Vagina (tissue), 2 donors: Measurements from ENCODE around the gene SAYSD1. TPM values are rescaled to one million over a fixed set of nuclear protein-coding genes. Genes with fewer than 3 reads are reported as not detected.

Experiments used
- DNase-seq, 2 donors: peaks; one replicate each; pipeline ENCODE4 v3.0.0-alpha.2; 2017; ENCODE audit errors: extremely low spot score in 2 of 2
- H3K27ac ChIP-seq: fragments of 200-600 bp; sonication (generic); one replicate; pipeline ENCODE4 v1.5.1; 2019
- H3K27me3 ChIP-seq: fragments of 200-600 bp; sonication (generic); one replicate; pipeline ENCODE4 v1.5.1; 2019
- H3K36me3 ChIP-seq, 2 donors: fragments of 200-600 bp; sonication (generic); one replicate each; pipeline ENCODE4 v1.5.1; 2017 to 2019
- H3K4me1 ChIP-seq: fragments of 200-600 bp; sonication (generic); one replicate; pipeline ENCODE4 v1.5.1; 2019
- H3K4me3 ChIP-seq, 2 donors: fragments of 200-600 bp; sonication (generic); 1 replicate in 1 of 2; 2 replicates in 1 of 2; pipeline ENCODE4 v1.5.1; 2016 to 2019
- H3K9me3 ChIP-seq: fragments of 200-600 bp; sonication (generic); one replicate; pipeline ENCODE4 v1.5.1; 2019
- POLR2A ChIP-seq, 2 donors: fragments of 450-650 bp; IDR thresholded peaks; one replicate each; pipeline ENCODE4 v1.6.1; 2017; ENCODE audit warnings: antibody characterized with exemption in 2 of 2, mild to moderate bottlenecking in 2 of 2, moderate library complexity in 2 of 2
- POLR2AphosphoS5 ChIP-seq, 2 donors: sonication (generic); formaldehyde crosslinking; IDR thresholded peaks; one replicate each; pipeline ENCODE4 v1.9.0; 2017; ENCODE audit warnings: antibody characterized with exemption in 2 of 2, mild to moderate bottlenecking in 2 of 2, low read depth in 1 of 2; ENCODE audit not compliant: insufficient read depth in 1 of 2
- intact Hi-C: fragments of 100-400 bp; cut with DNase I; formaldehyde crosslinking; loops from one replicate; pipeline ENCODE4 v1.15.1; 2023
- total RNA-seq: library from RNA; depleted of rRNA; stranded (reverse); fragments of >200 nt; gene quantifications from one replicate; pipeline ENCODE4 v1.2.3, GENCODE V29; 2016
- TF ChIP-seq, protein P1 (sequence below), 3 experiments: fragments of 450-650 bp in 2 of 3; fragments of 200-600 bp in 1 of 3; sonication (generic) in 1 of 3; IDR thresholded peaks; one replicate each; pipeline ENCODE4 v1.5.1; 2017 to 2019; ENCODE audit warnings: antibody characterized with exemption in 3 of 3, mild to moderate bottlenecking in 2 of 3, moderate library complexity in 2 of 3

SAYSD1 gene
- total RNA-seq, 1 donor from 2014 or later: 10.6 TPM

DNA sequence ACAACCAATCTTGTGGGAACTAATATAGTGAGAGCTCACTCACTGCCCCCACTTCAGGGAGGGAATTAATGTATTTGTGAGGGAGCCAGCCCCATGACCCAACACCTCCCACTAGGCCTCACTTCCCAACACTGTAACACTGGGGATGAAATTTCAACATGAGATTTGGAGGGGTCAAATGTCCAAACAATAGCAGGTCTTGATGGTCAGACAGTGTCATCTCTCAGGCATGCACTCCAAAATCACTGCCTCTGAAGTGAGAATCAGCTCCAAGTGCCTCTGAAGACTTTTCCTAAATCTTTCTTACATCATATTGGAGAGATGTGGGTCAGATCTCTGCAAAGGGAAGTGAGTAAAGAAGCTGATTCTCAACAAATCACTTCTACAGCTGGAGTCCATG, 13.8 kb upstream of the SAYSD1 start:
- intact Hi-C loops: no loop called here
- TF ChIP-seq, protein P1, sequence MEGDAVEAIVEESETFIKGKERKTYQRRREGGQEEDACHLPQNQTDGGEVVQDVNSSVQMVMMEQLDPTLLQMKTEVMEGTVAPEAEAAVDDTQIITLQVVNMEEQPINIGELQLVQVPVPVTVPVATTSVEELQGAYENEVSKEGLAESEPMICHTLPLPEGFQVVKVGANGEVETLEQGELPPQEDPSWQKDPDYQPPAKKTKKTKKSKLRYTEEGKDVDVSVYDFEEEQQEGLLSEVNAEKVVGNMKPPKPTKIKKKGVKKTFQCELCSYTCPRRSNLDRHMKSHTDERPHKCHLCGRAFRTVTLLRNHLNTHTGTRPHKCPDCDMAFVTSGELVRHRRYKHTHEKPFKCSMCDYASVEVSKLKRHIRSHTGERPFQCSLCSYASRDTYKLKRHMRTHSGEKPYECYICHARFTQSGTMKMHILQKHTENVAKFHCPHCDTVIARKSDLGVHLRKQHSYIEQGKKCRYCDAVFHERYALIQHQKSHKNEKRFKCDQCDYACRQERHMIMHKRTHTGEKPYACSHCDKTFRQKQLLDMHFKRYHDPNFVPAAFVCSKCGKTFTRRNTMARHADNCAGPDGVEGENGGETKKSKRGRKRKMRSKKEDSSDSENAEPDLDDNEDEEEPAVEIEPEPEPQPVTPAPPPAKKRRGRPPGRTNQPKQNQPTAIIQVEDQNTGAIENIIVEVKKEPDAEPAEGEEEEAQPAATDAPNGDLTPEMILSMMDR (IDR thresholded peaks at IDR 0.05): no peak
- no peak for TF ChIP-seq POLR2AphosphoS5 (IDR thresholded peaks at IDR 0.05; ENCODE audit: insufficient read depth in 1 of 2, low read depth in 1 of 2)
- no peak for TF ChIP-seq POLR2A (IDR thresholded peaks at IDR 0.05)
- DNase-seq: no peak

DNA sequence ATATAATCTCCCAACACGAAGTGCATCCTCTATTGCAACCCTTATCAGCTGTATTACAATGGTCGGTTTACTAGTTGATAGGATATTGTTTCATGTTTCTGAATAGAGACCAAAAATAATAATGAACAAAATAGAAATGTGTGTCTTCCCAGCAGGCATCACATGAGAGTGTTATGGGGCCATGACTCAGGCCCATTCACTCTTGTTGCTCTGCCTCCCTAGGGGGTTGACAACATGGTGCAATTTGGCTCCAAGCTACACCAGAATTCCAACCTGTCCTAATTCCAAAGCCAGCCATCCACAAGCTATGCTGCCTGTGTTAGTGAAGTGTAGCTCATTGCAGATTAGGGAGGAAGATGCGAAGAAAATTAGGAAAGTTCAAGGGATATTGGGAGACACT, 13.1 kb upstream of the SAYSD1 start:
- no peak for DNase-seq
- Histone ChIP-seq H3K9me3 (no peaks in the 10 kb centered on the region), H3K36me3 (no peaks in the 10 kb centered on the region), H3K4me1 (no peaks in the 10 kb centered on the region), H3K4me3 (no peak overlapping the region), H3K27ac (no peak overlapping the region), H3K27me3 (no peaks in the 10 kb centered on the region)
- TF ChIP-seq, protein P1 (IDR thresholded peaks at IDR 0.05): no peak
- TF ChIP-seq POLR2AphosphoS5 (IDR thresholded peaks at IDR 0.05; ENCODE audit: insufficient read depth in 1 of 2, low read depth in 1 of 2): no peak
- TF ChIP-seq POLR2A (IDR thresholded peaks at IDR 0.05): no peak
- intact Hi-C loops: no loop called here

More for the DNA sequence above, 13.8 kb upstream of the SAYSD1 start:
- Histone ChIP-seq H3K27ac (no peak overlapping the region), H3K9me3 (no peaks in the 10 kb centered on the region), H3K4me3 (no peak overlapping the region), H3K4me1 (no peaks in the 10 kb centered on the region), H3K36me3 (no peaks in the 10 kb centered on the region), H3K27me3 (no peaks in the 10 kb centered on the region)

DNA sequence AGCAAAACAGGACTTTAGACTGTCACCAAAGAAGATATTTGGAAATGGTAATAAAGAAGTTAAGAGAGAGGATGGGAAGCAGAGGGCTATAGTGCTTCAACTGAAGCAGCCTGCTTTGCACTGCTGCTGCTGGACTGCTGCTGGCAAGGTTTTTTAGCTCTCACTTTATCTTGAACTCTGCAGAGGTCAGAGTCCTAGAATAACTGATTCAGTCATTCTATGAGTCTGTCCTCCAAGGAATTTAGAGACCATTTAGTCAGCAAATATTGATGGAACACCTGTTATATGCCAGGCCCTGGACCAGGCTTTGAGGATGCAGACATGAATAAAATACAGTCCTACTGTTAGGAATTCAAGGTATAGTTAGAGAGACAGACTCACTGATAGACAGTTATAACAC, 9.1 kb upstream of the SAYSD1 start:
- intact Hi-C loops: no loop called here
- Histone ChIP-seq H3K4me3 (no peak overlapping the region), H3K4me1 (no peaks in the 10 kb centered on the region), H3K9me3 (no peaks in the 10 kb centered on the region), H3K27ac (no peak overlapping the region), H3K36me3 (no peaks in the 10 kb centered on the region), H3K27me3 (no peaks in the 10 kb centered on the region)
- TF ChIP-seq POLR2AphosphoS5 (IDR thresholded peaks at IDR 0.05; ENCODE audit: insufficient read depth in 1 of 2, low read depth in 1 of 2) (no peak), POLR2A (IDR thresholded peaks at IDR 0.05) (no peak)
- TF ChIP-seq, protein P1 (IDR thresholded peaks at IDR 0.05): no peak
- DNase-seq: no peak

DNA sequence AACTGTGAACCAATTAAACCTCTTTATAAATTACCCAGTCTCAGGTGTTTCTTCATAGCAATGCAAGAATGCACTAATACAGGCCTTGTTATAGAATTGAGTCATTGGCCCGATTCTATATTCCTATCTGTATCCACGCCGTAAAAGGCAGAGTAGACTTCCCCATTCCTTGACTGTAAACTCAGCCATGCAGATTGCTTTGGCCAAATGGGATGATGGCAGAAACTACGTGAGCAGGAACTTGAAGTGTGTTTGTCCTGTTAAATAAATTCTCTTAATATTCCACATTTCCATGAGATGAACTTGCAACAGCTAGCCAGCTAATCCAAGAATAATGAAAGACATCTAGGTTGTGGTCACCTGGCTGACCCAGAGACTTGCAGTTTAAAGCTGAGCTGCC, 3.9 kb upstream of the SAYSD1 start:
- intact Hi-C loops: no loop called here
- Histone ChIP-seq H3K27ac (no peak overlapping the region), H3K4me1 (peaks cover 11% of the 10 kb centered on the region), H3K36me3 (no peaks in the 10 kb centered on the region), H3K4me3 (no peak overlapping the region), H3K9me3 (no peaks in the 10 kb centered on the region), H3K27me3 (no peaks in the 10 kb centered on the region)
- TF ChIP-seq POLR2AphosphoS5 (IDR thresholded peaks at IDR 0.05; ENCODE audit: insufficient read depth in 1 of 2, low read depth in 1 of 2) (no peak), POLR2A (IDR thresholded peaks at IDR 0.05) (no peak)
- TF ChIP-seq, protein P1 (IDR thresholded peaks at IDR 0.05): no peak
- no peak for DNase-seq

DNA sequence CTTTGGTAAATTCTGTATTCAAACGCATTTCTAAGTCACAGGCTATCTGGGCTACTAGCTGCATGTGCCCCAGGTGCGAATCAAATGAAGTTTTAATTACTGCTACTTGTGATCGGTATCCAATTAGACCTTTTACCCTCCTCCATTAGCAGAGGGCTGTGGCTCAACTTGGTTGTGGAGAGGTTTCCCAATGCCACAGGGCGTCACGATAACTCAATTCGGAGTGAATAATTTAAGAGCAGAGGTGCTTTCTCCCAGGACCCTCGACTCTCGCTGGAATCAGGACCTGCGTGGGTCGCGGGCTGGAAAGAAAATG, 640 bp downstream of the SAYSD1 start:
- no peak for DNase-seq

More for the DNA sequence above, 640 bp downstream of the SAYSD1 start:
- intact Hi-C loops: no loop called here
- peaks cover 0 to 5% of the 10 kb centered on the region in 2 donors for H3K36me3 ChIP-seq
- peaks cover 19% of the 10 kb centered on the region for H3K4me1 ChIP-seq
- peak overlapping the region; percentile 62 to 65 for H3K4me3 ChIP-seq
- peak overlapping the region; percentile 90 for H3K27ac ChIP-seq
- TF ChIP-seq POLR2A (IDR thresholded peaks at IDR 0.05): no peak
- TF ChIP-seq, protein P1 (IDR thresholded peaks at IDR 0.05): no peak
- TF ChIP-seq POLR2AphosphoS5 (IDR thresholded peaks at IDR 0.05; ENCODE audit: insufficient read depth in 1 of 2, low read depth in 1 of 2): no peak
- H3K9me3 ChIP-seq: no peaks in the 10 kb centered on the region
- H3K27me3 ChIP-seq: no peaks in the 10 kb centered on the region
